HG03442 (cell line): ENCODE measurements around the gene ARPP19.
"Not testable (repeated sequence)": the region's sequence is repeated elsewhere in the genome, so short reads cannot be mapped to it uniquely, and the experiment has no call there.

ENCODE experiments used
- ATAC-seq: cut with Tn5 transposase; IDR thresholded peaks from one replicate; pipeline ENCODE4 v1.9.1; 2021; ENCODE audit warnings: mild to moderate bottlenecking, moderate library complexity; ENCODE audit not compliant: unreplicated experiment

ARPP19 gene

DNA sequence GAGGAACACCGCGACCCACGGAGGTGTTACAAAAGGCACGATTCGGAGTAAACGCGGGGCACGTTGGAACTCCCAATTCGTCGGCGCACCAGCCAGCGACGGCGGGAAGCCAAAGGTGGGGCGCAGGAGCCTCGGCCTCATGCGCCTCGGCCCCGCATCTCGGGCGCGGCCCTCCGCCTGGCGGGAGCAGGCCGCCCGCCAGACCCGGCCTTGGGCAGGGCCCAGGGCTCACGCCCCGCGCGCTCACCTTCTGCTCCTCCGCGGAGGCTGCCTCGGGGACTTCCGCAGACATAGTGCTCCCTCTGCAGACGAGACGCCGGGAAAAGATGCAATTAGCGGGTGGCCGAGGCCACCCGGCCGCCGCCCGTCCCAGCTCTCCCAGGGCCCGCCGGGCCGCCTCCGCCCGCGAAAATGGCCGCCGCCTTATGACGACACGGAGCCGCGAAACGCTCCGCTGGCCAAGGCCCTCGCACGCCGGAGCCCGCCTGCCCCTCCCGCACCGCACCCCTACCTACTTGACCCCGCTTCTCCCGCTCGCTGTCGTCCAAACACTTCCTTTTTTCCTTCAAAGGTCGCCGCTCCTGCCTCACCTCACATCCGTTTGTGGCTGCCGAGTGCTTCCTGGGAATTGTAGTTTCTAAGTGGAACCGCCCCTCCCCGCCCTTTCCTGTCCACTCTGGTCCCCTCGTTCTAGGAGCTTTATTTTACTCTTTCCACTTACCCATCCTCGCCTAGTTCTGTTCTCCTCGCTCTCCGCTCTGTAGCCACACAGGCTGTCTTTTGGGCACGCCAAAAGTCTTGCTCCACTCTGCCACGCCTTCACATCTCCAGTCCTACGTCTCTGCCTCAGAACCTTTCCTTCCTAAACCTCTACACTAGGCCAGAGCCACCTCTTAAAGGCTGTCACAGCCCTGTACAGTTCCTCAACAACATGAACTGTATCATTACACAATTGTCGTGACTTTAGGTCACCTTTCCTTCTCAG is at the start of gene ARPP19:
Gene ARPP19 (minus strand): TSS at position 430 of the 985 bp plus-strand sequence. CDS start 138 bp downstream, at position 292.
- peak; percentile 68 for ATAC-seq

DNA sequence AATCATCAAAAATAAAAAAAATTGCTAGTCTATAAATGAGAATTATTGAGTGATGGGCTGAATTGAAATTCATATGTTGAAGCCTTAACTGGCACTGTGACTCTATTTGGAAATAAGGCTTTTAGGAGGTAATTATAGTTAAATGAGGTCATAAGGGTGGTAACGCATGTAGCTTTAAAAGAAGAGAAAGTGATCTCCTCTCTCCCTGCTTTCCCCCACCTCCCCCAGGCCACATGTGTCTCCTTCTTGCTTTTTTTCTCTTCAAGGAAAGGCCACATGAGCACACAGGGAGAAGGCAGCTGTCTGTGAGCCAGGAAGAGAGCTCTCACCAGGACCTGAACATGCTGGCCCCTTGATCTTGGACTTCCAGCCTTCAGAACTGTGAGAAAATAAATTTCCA is 48.2 kb upstream of the ARPP19 start:
- ATAC-seq = no peak

DNA sequence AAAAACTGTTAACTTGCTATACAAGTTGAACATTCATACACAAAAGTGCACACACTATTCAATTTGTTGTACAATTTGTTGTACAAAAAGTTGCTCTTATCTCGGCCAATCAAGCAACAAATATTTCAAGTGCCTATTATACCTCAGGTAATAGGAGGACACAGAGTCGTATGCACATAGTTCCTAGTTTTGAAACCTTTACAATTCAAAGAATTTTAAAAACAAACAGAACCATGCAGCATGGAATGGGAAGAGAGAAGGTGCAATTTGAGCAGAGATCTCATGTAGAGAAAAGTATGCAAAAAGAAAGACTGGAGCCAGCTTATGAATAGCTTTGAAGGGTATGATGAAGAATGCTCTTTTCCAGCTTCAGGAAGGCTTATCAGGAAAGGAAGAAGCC is 46.5 kb upstream of the ARPP19 start:
- ATAC-seq = no peak

GRCh38 chr15:52609593-52609992 is 40.8 kb upstream of the ARPP19 start:
- ATAC-seq = no peak

- ATAC-seq = no peak
These were observed 15.6 kb upstream of the ARPP19 start for GRCh38 chr15:52584414-52584813.

GRCh38 chr15:52579852-52580251 is 11.0 kb upstream of the ARPP19 start:
- no peak for ATAC-seq

GRCh38 chr15:52576692-52577091 is 7.9 kb upstream of the ARPP19 start:
- no peak for ATAC-seq

DNA sequence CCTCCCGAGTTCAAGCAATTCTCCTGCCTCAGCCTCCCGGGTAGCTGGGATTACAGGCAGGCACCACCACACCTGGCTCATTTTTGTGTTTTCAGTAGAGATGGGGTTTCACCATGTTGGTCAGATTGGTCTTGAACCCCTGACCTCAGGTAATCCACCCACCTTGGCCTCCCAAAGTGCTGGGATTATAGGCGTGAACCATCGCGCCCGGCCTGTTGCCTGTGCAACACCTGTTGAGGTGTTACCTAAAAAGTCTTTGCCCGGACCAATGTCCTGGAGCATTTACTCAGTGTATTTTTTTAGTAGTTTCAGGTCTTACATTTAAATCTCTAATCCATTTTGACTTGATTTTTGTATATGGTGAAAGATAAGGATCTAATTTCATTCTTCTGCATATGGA is 6.7 kb upstream of the ARPP19 start:
- not testable (repeated sequence) for ATAC-seq

GRCh38 chr15:52575072-52575471 is 6.2 kb upstream of the ARPP19 start:
- ATAC-seq = no peak

- ATAC-seq = not testable (repeated sequence)
These were observed 5.8 kb upstream of the ARPP19 start for GRCh38 chr15:52574623-52575022.

GRCh38 chr15:52567871-52568600 is 794 bp downstream of the ARPP19 start:
- no peak for ATAC-seq

- ATAC-seq = no peak
These were observed 1.9 kb downstream of the ARPP19 start for GRCh38 chr15:52566889-52567288.

GRCh38 chr15:52565417-52566358 is 3.1 kb downstream of the ARPP19 start:
- ATAC-seq = peak; percentile 40

DNA sequence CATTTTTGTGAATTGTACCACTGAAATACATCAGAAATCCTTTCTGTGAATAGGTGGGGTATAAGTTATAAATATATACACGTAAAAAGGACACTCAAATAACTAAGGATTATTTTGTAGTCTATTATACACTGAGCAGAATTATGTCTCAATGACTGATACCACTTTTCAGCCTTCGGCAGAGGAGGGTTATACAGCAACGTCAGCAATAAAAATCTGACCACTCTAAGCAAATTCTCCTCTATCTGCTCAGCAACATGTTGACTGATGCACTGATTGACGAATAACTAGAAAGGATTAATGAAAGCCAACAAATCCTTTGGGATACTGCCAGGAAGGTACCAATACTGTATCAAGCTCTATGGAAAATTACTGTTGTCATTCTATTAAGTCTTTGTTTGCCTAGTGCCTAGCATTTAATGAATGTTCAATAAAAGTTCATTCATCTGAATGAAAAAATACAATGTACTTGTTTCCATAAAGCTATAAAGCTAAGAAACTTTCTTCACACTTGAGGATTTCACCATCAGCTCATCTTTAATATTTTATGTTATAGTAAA is 5.2 kb downstream of the ARPP19 start:
- no peak for ATAC-seq

- ATAC-seq = peak; percentile 27
These were observed 9.3 kb downstream of the ARPP19 start for GRCh38 chr15:52559575-52559974.

DNA sequence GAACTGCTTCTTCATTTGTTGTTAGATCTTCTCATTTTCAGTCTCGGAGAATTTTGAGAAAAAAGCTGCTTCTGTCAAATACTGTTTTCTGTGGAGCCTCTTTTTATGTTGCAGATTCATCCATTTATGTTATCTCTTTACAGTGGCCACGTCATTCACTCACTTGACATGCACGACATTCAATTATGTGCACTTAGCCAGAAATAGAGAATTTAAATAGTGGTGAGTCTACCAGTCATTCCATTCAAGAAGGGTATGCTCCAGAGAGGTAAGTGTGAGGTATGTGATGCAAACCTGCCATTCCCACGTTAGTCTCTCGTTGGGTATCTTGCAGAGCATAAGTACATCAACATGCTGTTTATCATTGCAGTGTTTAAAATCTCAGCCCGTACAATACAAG is 9.8 kb downstream of the ARPP19 start:
- peak; percentile 44 for ATAC-seq

- peak; percentile 87 for ATAC-seq
These were observed 10.6 kb downstream of the ARPP19 start for GRCh38 chr15:52558196-52558595.

DNA sequence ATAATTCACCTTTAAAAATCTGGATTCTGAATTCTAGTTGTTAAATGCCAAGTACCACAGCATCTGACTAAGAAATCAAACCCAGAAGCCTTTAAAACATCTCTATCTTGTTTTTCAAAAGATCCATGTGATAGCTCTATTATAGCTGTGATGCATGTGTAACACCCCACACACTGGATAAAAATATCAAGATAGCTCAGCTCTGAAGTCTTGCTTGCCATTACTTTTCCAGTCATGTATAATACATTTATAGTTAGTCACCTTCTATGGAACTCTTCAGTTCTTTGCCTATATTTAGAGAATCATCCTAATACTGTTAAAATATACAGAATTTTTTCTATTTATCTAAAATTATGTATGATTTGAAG is 11.6 kb downstream of the ARPP19 start:
- ATAC-seq = no peak

DNA sequence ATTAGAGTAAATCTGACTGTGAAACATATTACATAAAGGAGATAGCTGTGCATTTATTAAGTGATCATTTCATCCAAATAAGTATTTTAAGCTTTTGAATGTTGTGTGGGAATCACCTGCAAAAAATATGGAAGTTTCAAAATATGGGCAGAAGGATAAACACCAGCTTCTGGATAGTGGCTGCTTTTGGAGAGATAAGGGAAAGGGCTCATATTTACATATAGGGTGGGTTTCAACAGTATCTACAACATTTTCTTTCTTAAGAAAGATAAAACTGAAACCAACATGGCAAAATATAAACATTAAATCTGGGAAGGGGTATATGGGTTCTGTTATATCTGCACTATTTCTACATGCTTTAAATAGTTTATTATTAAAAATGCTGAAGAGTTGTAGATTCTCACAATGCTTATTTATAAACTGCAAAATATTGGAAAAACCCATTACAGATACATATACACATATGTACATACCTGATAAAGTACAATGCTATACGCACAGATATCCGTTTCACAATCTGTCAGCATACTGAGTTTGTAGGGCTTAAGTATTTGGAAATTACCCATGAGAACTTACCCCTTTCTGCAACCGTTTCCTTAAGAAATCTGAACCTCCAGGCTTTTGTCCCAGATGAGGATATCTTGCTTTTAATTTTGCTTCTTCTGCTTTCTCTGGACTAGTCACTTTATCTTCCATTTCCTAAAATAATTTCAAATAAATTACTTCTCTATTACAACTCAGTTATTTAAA is 12.1 kb downstream of the ARPP19 start:
- no peak for ATAC-seq

GRCh38 chr15:52552303-52552702 is 16.5 kb downstream of the ARPP19 start:
- ATAC-seq = no peak
